GM19463 (cell line): ENCODE data around the gene POLR1D.
A peak's percentile ranks its signal among the peaks of the same experiment; 100 is the strongest.
"Not testable (repeated sequence)": the region's sequence is repeated elsewhere in the genome, so short reads cannot be mapped to it uniquely, and the experiment has no call there.

Experiments
- ATAC-seq: cut with Tn5 transposase; IDR thresholded peaks from one replicate; pipeline ENCODE4 v1.9.1; 2021; ENCODE audit warnings: mild to moderate bottlenecking, moderate library complexity; ENCODE audit not compliant: unreplicated experiment

The POLR1D gene

GRCh38 chr13:27613628-27614027 lies 8.1 kb upstream of the POLR1D start:
- ATAC-seq = no peak

- ATAC-seq = no peak
Measured at GRCh38 chr13:27617881-27618321, 3.8 kb upstream of the POLR1D start.

GRCh38 chr13:27619093-27619727 lies 2.5 kb upstream of the POLR1D start:
- no peak for ATAC-seq

GRCh38 chr13:27619728-27620376 lies 1.8 kb upstream of the POLR1D start:
- peak; percentile 30 for ATAC-seq

- peak; percentile 84 for ATAC-seq
Measured at GRCh38 chr13:27620377-27621115, 1.1 kb upstream of the POLR1D start, which contains the start of gene LNX2. Gene LNX2, minus strand, starts transcription at chr13:27620529. Its CDS starts 38,826 bp downstream, at chr13:27581703.

- ATAC-seq = no peak
Measured at GRCh38 chr13:27621116-27621365, 651 bp upstream of the POLR1D start.

- no peak for ATAC-seq
Measured at GRCh38 chr13:27622102-27622820, 569 bp downstream of the POLR1D start.

- ATAC-seq = no peak
Measured at GRCh38 chr13:27622881-27623280, 1.2 kb downstream of the POLR1D start.

- no peak for ATAC-seq
Measured at GRCh38 chr13:27624071-27624470, 2.4 kb downstream of the POLR1D start.

GRCh38 chr13:27625839-27626238 lies 4.1 kb downstream of the POLR1D start:
- ATAC-seq = no peak

- no peak for ATAC-seq
Measured at GRCh38 chr13:27627380-27627779, 5.7 kb downstream of the POLR1D start.

- ATAC-seq = no peak
Measured at GRCh38 chr13:27628081-27628480, 6.4 kb downstream of the POLR1D start.

GRCh38 chr13:27628766-27629165 lies 7.1 kb downstream of the POLR1D start:
- ATAC-seq = not testable (repeated sequence)

GRCh38 chr13:27631156-27631555 lies 9.5 kb downstream of the POLR1D start:
- no peak for ATAC-seq

- ATAC-seq = no peak
Measured at GRCh38 chr13:27631665-27632064, 10.0 kb downstream of the POLR1D start.

- no peak for ATAC-seq
Measured at GRCh38 chr13:27632214-27632613, 10.5 kb downstream of the POLR1D start.

GRCh38 chr13:27632648-27633047 lies 11.0 kb downstream of the POLR1D start:
- no peak for ATAC-seq

- no peak for ATAC-seq
Measured at GRCh38 chr13:27634231-27634630, 12.5 kb downstream of the POLR1D start.

- ATAC-seq = no peak
Measured at GRCh38 chr13:27634791-27635190, 13.1 kb downstream of the POLR1D start.

- ATAC-seq = no peak
Measured at GRCh38 chr13:27635266-27635665, 13.6 kb downstream of the POLR1D start.

GRCh38 chr13:27636589-27637288 lies 15.0 kb downstream of the POLR1D start:
- ATAC-seq = no peak
